Testis (tissue), 3 donors: ENCODE results near the gene PSD2. TPM values are rescaled to one million over a fixed set of nuclear protein-coding genes. Genes with fewer than 3 reads are reported as not detected.

Experiments used
- DNase-seq: peaks from one replicate; pipeline ENCODE4 v3.0.0-alpha.2; 2019
- H3K27ac ChIP-seq, 2 donors: fragments of 200-600 bp; sonication (generic); one replicate each; pipeline ENCODE4 v1.5.1; 2019
- H3K27me3 ChIP-seq: fragments of 200-600 bp; sonication (generic); one replicate; pipeline ENCODE4 v1.5.1; 2019
- H3K36me3 ChIP-seq: fragments of 200-600 bp; sonication (generic); one replicate; pipeline ENCODE4 v1.5.1; 2017; ENCODE audit warnings: low read depth; ENCODE audit errors: missing control alignments
- H3K4me1 ChIP-seq: fragments of 200-600 bp; sonication (generic); one replicate; pipeline ENCODE4 v1.5.1; 2019
- H3K4me3 ChIP-seq, 2 donors: fragments of 200-600 bp; sonication (generic); one replicate each; pipeline ENCODE4 v1.5.1; 2017 to 2019
- H3K9me3 ChIP-seq: fragments of 200-600 bp; sonication (generic); one replicate; pipeline ENCODE4 v1.5.1; 2017
- CTCF ChIP-seq, 3 experiments: fragments of 450-650 bp in 2 of 3; fragments of 200-600 bp in 1 of 3; sonication (generic) in 1 of 3; IDR thresholded peaks; one replicate each; pipeline ENCODE4 v1.5.1; 2016 to 2019; ENCODE audit warnings: antibody characterized with exemption in 3 of 3, mild to moderate bottlenecking in 2 of 3, moderate library complexity in 1 of 3
- POLR2A ChIP-seq: fragments of 450-650 bp; IDR thresholded peaks from one replicate; pipeline ENCODE4 v1.6.1; 2017; ENCODE audit warnings: antibody characterized with exemption, mild to moderate bottlenecking, moderate library complexity
- WGBS, 2 donors: methylation state at CpG; one replicate each; pipeline ENCODE4 v1.1.5; 2018; 5-methylcytosine and 5-hydroxymethylcytosine counted together
- intact Hi-C: fragments of 100-400 bp; cut with DNase I; formaldehyde crosslinking; loops from one replicate; pipeline ENCODE4 v1.15.1; 2023; ENCODE audit warnings: low total_unique reads
- polyA plus RNA-seq: library from polyadenylated mRNA; stranded (reverse); fragments of 350-450 nt; fragmentation: Illumina TruSeq; extraction: RNeasy Lipid Tissue Mini Kit (QIAGEN cat#74804); gene quantifications from one replicate; pipeline ENCODE4 v1.2.3, GENCODE V29; 2014; ENCODE audit warnings: low read depth, low replicate concordance; ENCODE audit not compliant: insufficient read depth
- total RNA-seq, 2 donors: library from RNA; depleted of rRNA; stranded (reverse); fragments of >200 nt; gene quantifications; one replicate each; pipeline ENCODE4 v1.2.3, GENCODE V29; 2016

Gene PSD2
- total and polyA plus RNA-seq, 3 donors from 2014 or later: 1.6 to 2.0 (median 1.9) TPM

- DNase-seq: no peak
- no peaks in the 10 kb centered on the region for H3K9me3 ChIP-seq
- no peaks in the 10 kb centered on the region for H3K36me3 ChIP-seq
- no peaks in the 10 kb centered on the region for H3K27me3 ChIP-seq
- intact Hi-C loops: loop anchor here (10.0 kb wide), 1 partner anchor 88 kb away; no protein-coding TSS in a partner anchor
- no peak overlapping the region for H3K4me3 ChIP-seq
- no peak overlapping the region for H3K27ac ChIP-seq
- WGBS, 2 donors: 94 to 100% methylated on average over 3 to 6 of the region's 6 CpGs
- H3K4me1 ChIP-seq: peaks cover 19% of the 10 kb centered on the region
- TF ChIP-seq CTCF (IDR thresholded peaks at IDR 0.05): no peak
- TF ChIP-seq POLR2A: no peak
These were observed 81.6 kb downstream of the PSD2 start for GRCh38 chr5:139877129-139877597.

- no peaks in the 10 kb centered on the region for H3K27me3 ChIP-seq
- no peak for DNase-seq
- intact Hi-C loops: loop anchor here (10.0 kb wide), 1 partner anchor 87 kb away; no protein-coding TSS in a partner anchor
- H3K9me3 ChIP-seq: no peaks in the 10 kb centered on the region
- H3K27ac ChIP-seq: no peak overlapping the region
- no peak overlapping the region for H3K4me3 ChIP-seq
- no peaks in the 10 kb centered on the region for H3K36me3 ChIP-seq
- peaks cover 23% of the 10 kb centered on the region for H3K4me1 ChIP-seq
- TF ChIP-seq POLR2A (no peak), CTCF (IDR thresholded peaks at IDR 0.05) (no peak)
- WGBS, 2 donors: 93 to 100% methylated on average over 3 of the region's 3 CpGs
These were observed 82.5 kb downstream of the PSD2 start for GRCh38 chr5:139878093-139878492.

- peak overlapping the region; percentile 9 to 21 for H3K27ac ChIP-seq
- no peak for DNase-seq
- intact Hi-C loops: no loop called here
- TF ChIP-seq CTCF (IDR thresholded peaks at IDR 0.05) (no peak), POLR2A (no peak)
- 55 to 75% methylated on average over 15 to 18 of the region's 18 CpGs for WGBS, 2 donors
- no peak overlapping the region for H3K4me3 ChIP-seq
- H3K36me3 ChIP-seq: no peaks in the 10 kb centered on the region
- peaks cover 19% of the 10 kb centered on the region for H3K4me1 ChIP-seq
- H3K27me3 ChIP-seq: no peaks in the 10 kb centered on the region
- no peaks in the 10 kb centered on the region for H3K9me3 ChIP-seq
These were observed 85.0 kb downstream of the PSD2 start for GRCh38 chr5:139880416-139881142.

GRCh38 chr5:139881143-139881733, 85.6 kb downstream of the PSD2 start:
- H3K36me3 ChIP-seq: no peaks in the 10 kb centered on the region
- H3K4me3 ChIP-seq: no peak overlapping the region
- 57 to 74% methylated on average over 4 to 5 of the region's 5 CpGs for WGBS, 2 donors
- peak overlapping the region in 1 of 2 donors; percentile 9 for H3K27ac ChIP-seq
- TF ChIP-seq CTCF (IDR thresholded peaks at IDR 0.05) (no peak), POLR2A (no peak)
- no peaks in the 10 kb centered on the region for H3K9me3 ChIP-seq
- DNase-seq: peak; percentile 43
- H3K4me1 ChIP-seq: peaks cover 19% of the 10 kb centered on the region
- H3K27me3 ChIP-seq: no peaks in the 10 kb centered on the region
- intact Hi-C loops: no loop called here
